Gastrocnemius medialis (tissue), 4 donors: ENCODE results near the gene HLA-DMA. TPM values are rescaled to one million over a fixed set of nuclear protein-coding genes. Genes with fewer than 3 reads are reported as not detected.

Experiments
- ATAC-seq, 2 donors: fragments of 150-250 bp; one replicate each; pipeline ENCODE4 v1.9.1; 2016
- DNase-seq, 2 donors: peaks; one replicate each; pipeline ENCODE4 v3.0.0-alpha.2; 2019
- H3K27ac ChIP-seq, 4 donors: fragments of 200-600 bp; sonication (generic); 1 replicate in 1 of 4; 2 replicates in 3 of 4; pipeline ENCODE4 v1.5.1; 2016 to 2018; ENCODE audit warnings: mild to moderate bottlenecking in 2 of 4, moderate library complexity in 1 of 4
- H3K27me3 ChIP-seq, 3 donors: fragments of 200-600 bp; sonication (generic) in 2 of 3; 1 replicate in 1 of 3; 2 replicates in 2 of 3; pipeline versions ENCODE4 v1.5.1 to v1.6.0; 2016 to 2019; ENCODE audit warnings: mild to moderate bottlenecking in 1 of 3, moderate library complexity in 1 of 3
- H3K36me3 ChIP-seq, 2 donors: fragments of 200-600 bp; sonication (generic) in 1 of 2; one replicate each; pipeline ENCODE4 v1.5.1; 2017 to 2018
- H3K4me1 ChIP-seq, 2 donors: fragments of 200-600 bp; sonication (generic) in 1 of 2; one replicate each; pipeline ENCODE4 v1.5.1; 2016 to 2017; ENCODE audit warnings: mild to moderate bottlenecking in 2 of 2
- H3K4me3 ChIP-seq, 4 donors: fragments of 200-600 bp; sonication (generic) in 3 of 4; 1 replicate in 1 of 4; 2 replicates in 3 of 4; pipeline ENCODE4 v1.5.1; 2016 to 2019; ENCODE audit warnings: mild to moderate bottlenecking in 2 of 4
- H3K9me3 ChIP-seq, 3 donors: fragments of 200-600 bp; sonication (generic) in 2 of 3; 1 replicate in 1 of 3; 2 replicates in 2 of 3; pipeline ENCODE4 v1.5.1; 2016 to 2019
- POLR2A ChIP-seq, 2 donors: fragments of 450-650 bp; IDR thresholded peaks; one replicate each; pipeline ENCODE4 v1.6.1; 2017; ENCODE audit warnings: antibody characterized with exemption in 2 of 2, mild to moderate bottlenecking in 2 of 2, moderate library complexity in 2 of 2
- in situ Hi-C, 4 donors: fragments of 200-750 bp; cut with MboI; loops; one replicate each; pipeline versions ENCODE4 v1.15.0 to v1.8.0; 2017; ENCODE audit warnings: low sequenced_read_pairs in 4 of 4
- intact Hi-C: fragments of 100-400 bp; cut with DNase I; formaldehyde crosslinking; loops from one replicate; pipeline ENCODE4 v1.15.1; 2023; ENCODE audit warnings: low total_unique reads
- total RNA-seq, 4 donors: library from RNA; depleted of rRNA; stranded (reverse); fragments of >200 nt; gene quantifications; one replicate each; pipeline versions ENCODE4 v1.1.0 to v1.2.3, GENCODE V29; 2016
- TF ChIP-seq, protein P1 (sequence below), 5 experiments: fragments of 450-650 bp in 3 of 5; fragments of 200-600 bp in 2 of 5; sonication (generic) in 2 of 5; IDR thresholded peaks in 4 of 5; conservative IDR thresholded peaks in 1 of 5; 1 replicate in 4 of 5; 2 replicates in 1 of 5; pipeline ENCODE4 v1.5.1; 2016 to 2019; ENCODE audit warnings: antibody characterized with exemption in 5 of 5, mild to moderate bottlenecking in 3 of 5, moderate library complexity in 3 of 5

HLA-DMA gene
- total RNA-seq, 4 donors from 2014 or later = 3.6 to 22.8 (median 6.3) TPM

DNA sequence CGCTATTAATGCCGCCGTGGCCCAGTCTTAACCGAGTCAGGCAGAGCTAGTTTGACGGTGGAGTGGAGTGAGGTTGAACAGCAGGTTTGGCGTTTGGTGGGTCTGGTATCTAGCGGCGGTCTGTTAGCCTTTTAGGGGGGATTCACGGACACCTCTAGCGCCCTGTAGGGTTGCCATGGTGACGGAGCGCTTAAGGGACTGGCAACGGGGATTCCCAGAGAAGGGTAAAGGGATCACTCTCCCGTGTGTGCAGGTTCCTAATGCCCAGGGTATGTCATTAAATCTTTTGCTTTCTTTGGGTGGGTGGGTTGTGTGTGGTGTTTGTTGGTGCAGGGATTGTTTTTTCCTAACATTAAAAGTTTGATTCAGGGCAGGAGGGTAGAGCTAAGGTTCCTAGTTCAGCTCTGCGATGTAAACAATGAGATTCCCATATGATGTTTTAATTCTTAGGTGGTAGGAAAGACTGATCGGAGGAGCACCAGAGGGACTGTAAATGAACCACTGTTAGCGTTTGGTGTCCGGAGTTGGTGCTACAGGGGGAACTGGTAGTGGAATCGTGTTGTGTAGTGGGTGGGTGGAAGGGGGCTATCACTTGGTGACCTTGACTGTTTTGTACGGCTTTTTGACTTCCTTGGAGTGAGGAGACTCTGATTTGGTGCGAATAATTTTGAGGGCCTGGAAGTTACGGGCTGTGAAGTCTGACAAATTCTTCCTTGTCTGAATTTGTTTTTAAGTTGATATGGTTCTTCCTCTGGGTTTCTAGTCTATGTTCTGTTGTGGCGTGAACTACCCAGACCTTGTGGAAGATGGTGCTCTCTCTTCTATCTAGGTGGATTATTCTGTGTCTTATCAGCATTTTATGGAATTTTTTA, 20.5 kb upstream of the HLA-DMA start:
- Histone ChIP-seq H3K4me1 (peaks cover 28 to 38% of the 10 kb centered on the region in 2 donors), H3K36me3 (peaks cover 0 to 53% of the 10 kb centered on the region in 2 donors), H3K9me3 (no peaks in the 10 kb centered on the region), H3K27me3 (no peaks in the 10 kb centered on the region), H3K27ac (peak overlapping the region; percentile 80 to 100 (median 98)), H3K4me3 (peak overlapping the region; percentile 95 to 97 (median 96))
- in situ Hi-C loops = loop anchor here in 3 of 4 donors (25.0 kb wide), 3 partner anchors 439 to 1011 kb away; partner anchors contain the start of genes AGER (in 3 of the 3), AGPAT1 (in 3 of the 3), GPSM3 (in 3 of the 3) and PBX2 (in 3 of the 3)
- ATAC-seq (no peak), DNase-seq (no peak)
- TF ChIP-seq POLR2A (IDR thresholded peaks at IDR 0.05) = no peak
- TF ChIP-seq, protein P1, sequence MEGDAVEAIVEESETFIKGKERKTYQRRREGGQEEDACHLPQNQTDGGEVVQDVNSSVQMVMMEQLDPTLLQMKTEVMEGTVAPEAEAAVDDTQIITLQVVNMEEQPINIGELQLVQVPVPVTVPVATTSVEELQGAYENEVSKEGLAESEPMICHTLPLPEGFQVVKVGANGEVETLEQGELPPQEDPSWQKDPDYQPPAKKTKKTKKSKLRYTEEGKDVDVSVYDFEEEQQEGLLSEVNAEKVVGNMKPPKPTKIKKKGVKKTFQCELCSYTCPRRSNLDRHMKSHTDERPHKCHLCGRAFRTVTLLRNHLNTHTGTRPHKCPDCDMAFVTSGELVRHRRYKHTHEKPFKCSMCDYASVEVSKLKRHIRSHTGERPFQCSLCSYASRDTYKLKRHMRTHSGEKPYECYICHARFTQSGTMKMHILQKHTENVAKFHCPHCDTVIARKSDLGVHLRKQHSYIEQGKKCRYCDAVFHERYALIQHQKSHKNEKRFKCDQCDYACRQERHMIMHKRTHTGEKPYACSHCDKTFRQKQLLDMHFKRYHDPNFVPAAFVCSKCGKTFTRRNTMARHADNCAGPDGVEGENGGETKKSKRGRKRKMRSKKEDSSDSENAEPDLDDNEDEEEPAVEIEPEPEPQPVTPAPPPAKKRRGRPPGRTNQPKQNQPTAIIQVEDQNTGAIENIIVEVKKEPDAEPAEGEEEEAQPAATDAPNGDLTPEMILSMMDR (IDR thresholded peaks at IDR 0.05 in 4 of 5, conservative IDR thresholded peaks at IDR 0.05 in 1 of 5) = no peak
- intact Hi-C loops = loop anchor here (5.0 kb wide), 2 partner anchors 1151 to 1311 kb away; partner anchors contain the start of genes C6orf47 and GPANK1

DNA sequence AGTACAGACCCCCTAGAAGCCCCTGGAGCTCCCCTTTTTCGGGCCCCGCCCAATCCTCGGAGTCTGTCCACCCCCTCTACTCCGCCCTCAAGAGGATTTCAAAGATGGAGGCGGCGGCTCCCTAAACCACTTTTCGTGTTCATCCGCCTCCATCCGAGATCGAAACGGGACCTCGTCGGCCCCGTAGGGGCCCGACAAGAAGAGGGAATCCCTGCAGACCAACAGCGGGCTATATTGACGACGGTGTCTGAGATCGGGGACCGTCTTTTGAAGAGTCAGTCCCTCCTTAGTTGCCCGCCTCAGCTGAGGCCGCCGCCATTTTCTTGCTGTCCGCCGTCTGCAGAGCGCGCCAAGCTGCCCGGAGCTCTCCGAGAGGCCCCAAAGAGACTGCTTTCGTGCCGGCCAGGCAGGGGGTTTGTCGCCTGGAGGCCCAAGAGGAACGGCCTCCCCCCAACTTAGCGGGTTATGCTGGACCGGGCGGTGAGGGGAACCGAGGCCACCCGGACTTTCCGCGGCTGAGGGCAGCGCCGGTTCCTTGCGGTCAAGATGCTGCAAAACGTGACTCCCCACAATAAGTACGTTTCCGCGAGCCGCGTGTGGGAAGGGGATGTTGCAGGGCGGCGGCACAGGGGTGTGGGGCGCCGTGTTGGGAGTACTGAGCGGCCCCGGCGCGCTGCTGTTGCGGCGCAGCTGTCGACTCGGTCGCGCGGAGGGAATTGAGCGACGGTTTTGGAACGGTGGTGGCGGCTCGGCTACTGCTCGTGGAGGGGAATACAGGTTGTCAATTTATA, 19.7 kb upstream of the HLA-DMA start:
- intact Hi-C loops = loop anchor here (5.0 kb wide), 2 partner anchors 1150 to 1310 kb away; partner anchors contain the start of genes C6orf47 and GPANK1
- Histone ChIP-seq H3K9me3 (no peaks in the 10 kb centered on the region), H3K4me1 (peaks cover 28 to 34% of the 10 kb centered on the region in 2 donors), H3K27ac (peak overlapping the region; percentile 80 to 100 (median 98)), H3K4me3 (peak overlapping the region; percentile 95 to 97 (median 96)), H3K27me3 (no peaks in the 10 kb centered on the region), H3K36me3 (peaks cover 0 to 45% of the 10 kb centered on the region in 2 donors)
- in situ Hi-C loops = loop anchor here in 3 of 4 donors (25.0 kb wide), 3 partner anchors 440 to 1010 kb away; partner anchors contain the start of genes AGER (in 3 of the 3), AGPAT1 (in 3 of the 3), GPSM3 (in 3 of the 3) and PBX2 (in 3 of the 3)
- no peak for TF ChIP-seq POLR2A (IDR thresholded peaks at IDR 0.05)
- TF ChIP-seq, protein P1 (IDR thresholded peaks at IDR 0.05 in 4 of 5, conservative IDR thresholded peaks at IDR 0.05 in 1 of 5) = no peak
- no peak for ATAC-seq
- DNase-seq = peak in 1 of 2 donors; percentile 30

DNA sequence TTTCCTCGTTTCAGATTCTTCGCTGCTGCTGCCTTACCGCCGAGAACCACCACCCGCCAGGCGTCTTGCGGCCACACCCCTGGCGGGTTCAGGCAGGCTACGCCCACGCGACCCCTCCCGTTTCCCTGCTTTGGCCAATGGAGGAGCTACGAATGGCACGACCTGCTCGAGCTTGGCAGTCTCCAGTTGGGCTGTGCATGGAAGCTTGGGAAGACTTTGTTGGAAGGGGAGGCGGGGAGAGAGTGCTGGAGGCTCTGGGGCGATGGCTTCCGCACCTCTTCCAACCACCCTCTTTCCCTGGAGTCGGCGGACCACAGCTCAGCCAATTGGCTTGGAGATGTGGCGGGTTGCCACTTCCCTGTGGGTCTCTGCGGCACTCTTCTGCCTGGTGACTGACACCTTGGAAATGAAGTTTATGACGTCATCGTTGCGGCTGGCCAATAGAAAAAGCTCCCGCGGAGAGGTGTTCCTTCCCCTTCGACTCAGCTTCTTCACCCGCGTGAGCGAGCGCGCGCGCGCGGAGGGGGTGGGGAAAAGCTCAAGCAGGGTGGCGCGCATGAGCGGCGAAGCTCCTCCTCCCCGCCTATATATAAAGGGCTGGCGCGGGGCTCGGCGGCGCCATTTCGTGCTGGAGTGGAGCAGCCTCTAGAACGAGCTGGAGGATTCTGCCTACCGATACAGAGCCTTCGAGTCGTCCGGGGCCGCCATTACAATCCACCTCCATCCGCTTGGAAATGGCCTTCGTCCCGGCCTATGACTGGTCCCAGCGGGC, 18.9 kb upstream of the HLA-DMA start:
- H3K4me1 ChIP-seq = peaks cover 34% of the 10 kb centered on the region in 2 donors
- in situ Hi-C loops = loop anchor here in 3 of 4 donors (25.0 kb wide), 3 partner anchors 441 to 1009 kb away; partner anchors contain the start of genes AGER (in 3 of the 3), AGPAT1 (in 3 of the 3), GPSM3 (in 3 of the 3) and PBX2 (in 3 of the 3)
- peak; percentile 59 to 67 for ATAC-seq

More for the DNA sequence above, 18.9 kb upstream of the HLA-DMA start:
- H3K36me3 ChIP-seq = peaks cover 0 to 37% of the 10 kb centered on the region in 2 donors
- peak overlapping the region; percentile 97 to 100 (median 100) for H3K27ac ChIP-seq
- peak; percentile 100 for DNase-seq
- H3K27me3 ChIP-seq = no peaks in the 10 kb centered on the region
- H3K9me3 ChIP-seq = no peaks in the 10 kb centered on the region
- intact Hi-C loops = loop anchor here (1.0 to 5.0 kb wide), 3 partner anchors 439 to 1309 kb away; partner anchors contain the start of genes C6orf47 and GPANK1
- TF ChIP-seq POLR2A (IDR thresholded peaks at IDR 0.05) = peak; percentile 99
- TF ChIP-seq, protein P1 (IDR thresholded peaks at IDR 0.05 in 4 of 5, conservative IDR thresholded peaks at IDR 0.05 in 1 of 5) = peak in 1 of 5 experiments; percentile 17
- H3K4me3 ChIP-seq = peak overlapping the region; percentile 95 to 97 (median 96)
